ENCODE measurements around the gene AEBP2. TPM values are rescaled to one million over a fixed set of nuclear protein-coding genes. Genes with fewer than 3 reads are reported as not detected.
"Not testable (repeated sequence)": the region's sequence is repeated elsewhere in the genome, so short reads cannot be mapped to it uniquely, and the experiment has no call there.

Gene AEBP2
- total RNA-seq, 1 donor from 2014 or later, result 11.9 TPM

GRCh38 chr12:19465711-19466110 lies 26.4 kb downstream of the AEBP2 start:
- Histone ChIP-seq H3K27me3 (ENCODE audit: control insufficient read depth, insufficient read depth, low read length) (no peaks in the 10 kb centered on the region), H3K36me3 (ENCODE audit: control insufficient read depth, insufficient read depth, low read length) (no peaks in the 10 kb centered on the region), H3K4me3 (ENCODE audit: low read depth, low read length) (no peak overlapping the region)
- no peak for TF ChIP-seq CTCF (IDR thresholded peaks at IDR 0.05; ENCODE audit: insufficient read depth, low read length, poor library complexity, severe bottlenecking)
- DNase-seq (ENCODE audit: low read depth), result no peak

GRCh38 chr12:19474147-19474546 lies 34.9 kb downstream of the AEBP2 start:
- H3K4me3 ChIP-seq (ENCODE audit: low read depth, low read length), result no peak overlapping the region
- no peaks in the 10 kb centered on the region for H3K27me3 ChIP-seq (ENCODE audit: control insufficient read depth, insufficient read depth, low read length)
- no peaks in the 10 kb centered on the region for H3K36me3 ChIP-seq (ENCODE audit: control insufficient read depth, insufficient read depth, low read length)
- no peak for TF ChIP-seq CTCF (IDR thresholded peaks at IDR 0.05; ENCODE audit: insufficient read depth, low read length, poor library complexity, severe bottlenecking)
- no peak for DNase-seq (ENCODE audit: low read depth)

- H3K36me3 ChIP-seq (ENCODE audit: control insufficient read depth, insufficient read depth, low read length), result not testable (repeated sequence)
Measured at GRCh38 chr12:19475884-19476505, 36.7 kb downstream of the AEBP2 start.

GRCh38 chr12:19477071-19477470 lies 37.8 kb downstream of the AEBP2 start:
- Histone ChIP-seq H3K36me3 (ENCODE audit: control insufficient read depth, insufficient read depth, low read length) (no peaks in the 10 kb centered on the region), H3K27me3 (ENCODE audit: control insufficient read depth, insufficient read depth, low read length) (no peaks in the 10 kb centered on the region), H3K4me3 (ENCODE audit: low read depth, low read length) (no peak overlapping the region)
- DNase-seq (ENCODE audit: low read depth), result no peak
- TF ChIP-seq CTCF (IDR thresholded peaks at IDR 0.05; ENCODE audit: insufficient read depth, low read length, poor library complexity, severe bottlenecking), result no peak

More at GRCh38 chr12:19475884-19476505, 36.7 kb downstream of the AEBP2 start:
- not testable (repeated sequence) for H3K27me3 ChIP-seq (ENCODE audit: control insufficient read depth, insufficient read depth, low read length); H3K4me3 ChIP-seq (ENCODE audit: low read depth, low read length); DNase-seq (ENCODE audit: low read depth)

- no peak for TF ChIP-seq CTCF (IDR thresholded peaks at IDR 0.05; ENCODE audit: insufficient read depth, low read length, poor library complexity, severe bottlenecking)
- H3K4me3 ChIP-seq (ENCODE audit: low read depth, low read length), result no peak overlapping the region
- no peaks in the 10 kb centered on the region for H3K36me3 ChIP-seq (ENCODE audit: control insufficient read depth, insufficient read depth, low read length)
- no peak for DNase-seq (ENCODE audit: low read depth)
- H3K27me3 ChIP-seq (ENCODE audit: control insufficient read depth, insufficient read depth, low read length), result no peaks in the 10 kb centered on the region
Measured at GRCh38 chr12:19480459-19480858, 41.2 kb downstream of the AEBP2 start.

GRCh38 chr12:19482036-19482435 lies 42.7 kb downstream of the AEBP2 start:
- TF ChIP-seq CTCF (IDR thresholded peaks at IDR 0.05; ENCODE audit: insufficient read depth, low read length, poor library complexity, severe bottlenecking), result no peak
- DNase-seq (ENCODE audit: low read depth), result no peak
- Histone ChIP-seq H3K36me3 (ENCODE audit: control insufficient read depth, insufficient read depth, low read length) (no peaks in the 10 kb centered on the region), H3K27me3 (ENCODE audit: control insufficient read depth, insufficient read depth, low read length) (no peaks in the 10 kb centered on the region), H3K4me3 (ENCODE audit: low read depth, low read length) (no peak overlapping the region)

Measured in kidney epithelial cell (primary cell).